Cortex of kidney (tissue), 1 donor: ENCODE results near the gene FGF8.
A peak's percentile ranks its signal among the peaks of the same experiment; 100 is the strongest.
"Not testable (repeated sequence)": the region's sequence is repeated elsewhere in the genome, so short reads cannot be mapped to it uniquely, and the experiment has no call there.

Experiments
- DNase-seq: peaks from one replicate; lab custom pipeline; 2025; lab: John Stamatoyannopoulos, UW

Gene FGF8

GRCh38 chr10:101775273-101776160 is at the start of gene FGF8:
TSS of gene FGF8 (minus strand) at chr10:101776114. CDS start at chr10:101775900, 214 bp downstream.
- no peak for DNase-seq

GRCh38 chr10:101824736-101825135 is 48.8 kb upstream of the FGF8 start:
- DNase-seq, result no peak

- no peak for DNase-seq
Measured at GRCh38 chr10:101818872-101819633, 43.1 kb upstream of the FGF8 start.

- peak; percentile 70 for DNase-seq
Measured at GRCh38 chr10:101818119-101818871, 42.4 kb upstream of the FGF8 start, which contains the start of gene OGA. TSS of gene OGA (minus strand) at chr10:101818444. CDS start at chr10:101818022, 422 bp downstream.

GRCh38 chr10:101817337-101818118 is 41.6 kb upstream of the FGF8 start:
- no peak for DNase-seq

GRCh38 chr10:101816913-101817336 is 41.0 kb upstream of the FGF8 start:
- no peak for DNase-seq

GRCh38 chr10:101816376-101816775 is 40.5 kb upstream of the FGF8 start:
- DNase-seq, result no peak

GRCh38 chr10:101814466-101815071 is 38.7 kb upstream of the FGF8 start:
- no peak for DNase-seq

- no peak for DNase-seq
Measured at GRCh38 chr10:101812606-101813005, 36.7 kb upstream of the FGF8 start.

GRCh38 chr10:101807158-101807557 is 31.2 kb upstream of the FGF8 start:
- DNase-seq, result no peak

- no peak for DNase-seq
Measured at GRCh38 chr10:101803511-101803910, 27.6 kb upstream of the FGF8 start.

- no peak for DNase-seq
Measured at GRCh38 chr10:101797403-101798059, 21.6 kb upstream of the FGF8 start.

GRCh38 chr10:101793526-101793925 is 17.6 kb upstream of the FGF8 start:
- DNase-seq, result no peak

- DNase-seq, result no peak
Measured at GRCh38 chr10:101789686-101790085, 13.8 kb upstream of the FGF8 start.

- not testable (repeated sequence) for DNase-seq
Measured at GRCh38 chr10:101789231-101789630, 13.3 kb upstream of the FGF8 start.

GRCh38 chr10:101785801-101786200 is 9.9 kb upstream of the FGF8 start:
- DNase-seq, result no peak

GRCh38 chr10:101784558-101784957 is 8.6 kb upstream of the FGF8 start:
- DNase-seq, result no peak

GRCh38 chr10:101783736-101784118 is 7.8 kb upstream of the FGF8 start:
- no peak for DNase-seq

- DNase-seq, result no peak
Measured at GRCh38 chr10:101782811-101783735, 7.2 kb upstream of the FGF8 start, which contains the start of gene NPM3. TSS of gene NPM3 (minus strand) at chr10:101783446. CDS start at chr10:101783390, 56 bp downstream.
